ENCODE data around the gene GMPS. TPM values are rescaled to one million over a fixed set of nuclear protein-coding genes. Genes with fewer than 3 reads are reported as not detected.

The GMPS gene
- total RNA-seq, 1 donor from 2014 or later, result 29.2 TPM

GRCh38 chr3:155981669-155982068, 111.2 kb downstream of the GMPS start:
- TF ChIP-seq CTCF (IDR thresholded peaks at IDR 0.05) (no peak), POLR2AphosphoS5 (IDR thresholded peaks at IDR 0.05; ENCODE audit: insufficient read depth in 1 of 2, low read depth in 1 of 2) (no peak)
- Histone ChIP-seq H3K27ac (no peak overlapping the region), H3K4me1 (no peaks in the 10 kb centered on the region), H3K27me3 (no peaks in the 10 kb centered on the region), H3K36me3 (no peaks in the 10 kb centered on the region), H3K9me3 (no peaks in the 10 kb centered on the region), H3K4me3 (no peak overlapping the region)
- DNase-seq (ENCODE audit: extremely low spot score in 2 of 2), result no peak
- intact Hi-C loops (cut with DNase I), result no loop called here

- Histone ChIP-seq H3K4me1 (no peaks in the 10 kb centered on the region), H3K27ac (no peak overlapping the region), H3K36me3 (no peaks in the 10 kb centered on the region), H3K9me3 (no peaks in the 10 kb centered on the region), H3K4me3 (no peak overlapping the region), H3K27me3 (no peaks in the 10 kb centered on the region)
- DNase-seq (ENCODE audit: extremely low spot score in 2 of 2), result no peak
- no peak for TF ChIP-seq POLR2A (IDR thresholded peaks at IDR 0.05)
- no peak for TF ChIP-seq CTCF (IDR thresholded peaks at IDR 0.05)
- TF ChIP-seq POLR2AphosphoS5 (IDR thresholded peaks at IDR 0.05; ENCODE audit: insufficient read depth in 1 of 2, low read depth in 1 of 2), result no peak
- intact Hi-C loops (cut with DNase I), result no loop called here
These were observed 113.5 kb downstream of the GMPS start for GRCh38 chr3:155983834-155984474.

GRCh38 chr3:155984791-155985417, 114.5 kb downstream of the GMPS start:
- Histone ChIP-seq H3K36me3 (no peaks in the 10 kb centered on the region), H3K27me3 (no peaks in the 10 kb centered on the region), H3K9me3 (no peaks in the 10 kb centered on the region), H3K4me1 (no peaks in the 10 kb centered on the region), H3K4me3 (no peak overlapping the region), H3K27ac (no peak overlapping the region)
- intact Hi-C loops (cut with DNase I), result no loop called here
- TF ChIP-seq POLR2A (IDR thresholded peaks at IDR 0.05), result no peak
- TF ChIP-seq CTCF (IDR thresholded peaks at IDR 0.05), result no peak
- no peak for TF ChIP-seq POLR2AphosphoS5 (IDR thresholded peaks at IDR 0.05; ENCODE audit: insufficient read depth in 1 of 2, low read depth in 1 of 2)
- DNase-seq (ENCODE audit: extremely low spot score in 2 of 2), result no peak

DNA sequence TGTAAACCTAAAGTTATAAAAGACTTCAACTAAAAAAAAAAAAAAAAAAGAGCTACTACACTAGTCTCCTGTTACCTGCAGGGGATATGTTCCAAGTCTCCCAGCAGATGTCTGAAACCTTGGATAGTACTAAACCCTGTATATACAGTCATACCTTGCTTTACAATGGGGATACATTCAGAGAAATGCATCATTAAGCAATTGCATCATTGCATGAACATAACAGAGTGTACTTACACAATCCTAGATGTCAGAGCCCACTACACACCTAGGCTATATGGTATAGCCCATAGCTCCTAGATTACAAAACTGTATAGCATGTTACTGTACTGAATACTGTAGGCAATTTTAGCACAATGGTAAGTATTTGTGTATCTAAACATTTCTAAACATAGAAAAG, 119.1 kb downstream of the GMPS start:
- no peak for TF ChIP-seq POLR2A (IDR thresholded peaks at IDR 0.05)
- no peak for TF ChIP-seq POLR2AphosphoS5 (IDR thresholded peaks at IDR 0.05; ENCODE audit: insufficient read depth in 1 of 2, low read depth in 1 of 2)
- Histone ChIP-seq H3K4me1 (no peaks in the 10 kb centered on the region), H3K27ac (no peak overlapping the region), H3K27me3 (no peaks in the 10 kb centered on the region), H3K4me3 (no peak overlapping the region), H3K9me3 (no peaks in the 10 kb centered on the region), H3K36me3 (no peaks in the 10 kb centered on the region)
- no peak for DNase-seq (ENCODE audit: extremely low spot score in 2 of 2)
- intact Hi-C loops (cut with DNase I), result no loop called here

DNA sequence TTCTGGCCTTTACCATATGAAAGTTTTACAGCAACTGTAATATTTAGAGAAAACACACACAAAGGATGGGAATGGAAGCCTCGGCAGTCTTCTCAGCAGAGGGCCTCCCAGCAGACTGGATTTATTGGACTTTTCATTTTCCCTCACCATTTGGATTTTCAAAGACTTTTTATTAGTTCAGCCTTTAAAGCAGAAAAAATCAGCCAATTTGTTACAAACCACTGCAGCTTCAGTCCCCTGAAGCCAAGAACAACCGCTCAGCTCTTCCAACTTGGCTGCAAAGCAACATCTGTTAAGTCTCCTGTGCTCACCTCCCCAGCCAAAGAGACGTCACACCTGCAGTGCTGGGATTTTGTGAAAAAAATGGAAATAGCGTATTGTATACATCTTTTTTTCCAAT, 120.8 kb downstream of the GMPS start:
- no peak overlapping the region for H3K4me3 ChIP-seq
- TF ChIP-seq POLR2AphosphoS5 (IDR thresholded peaks at IDR 0.05; ENCODE audit: insufficient read depth in 1 of 2, low read depth in 1 of 2), result no peak
- no peak for TF ChIP-seq CTCF (IDR thresholded peaks at IDR 0.05)
- TF ChIP-seq POLR2A (IDR thresholded peaks at IDR 0.05), result no peak
- no peaks in the 10 kb centered on the region for H3K9me3 ChIP-seq
- no peaks in the 10 kb centered on the region for H3K36me3 ChIP-seq
- DNase-seq (ENCODE audit: extremely low spot score in 2 of 2), result no peak
- H3K27me3 ChIP-seq, result no peaks in the 10 kb centered on the region
- no peaks in the 10 kb centered on the region for H3K4me1 ChIP-seq
- intact Hi-C loops (cut with DNase I), result no loop called here
- no peak overlapping the region for H3K27ac ChIP-seq
